Bone marrow (tissue), 2 donors: ENCODE measurements around the gene HLA-A.
A peak's percentile ranks its signal among the peaks of the same experiment; 100 is the strongest.
"Not testable (repeated sequence)": the region's sequence is repeated elsewhere in the genome, so short reads cannot be mapped to it uniquely, and the experiment has no call there.

Source experiments
- DNase-seq, 2 donors: peaks; one replicate each; lab custom pipeline; 2025; lab: John Stamatoyannopoulos, UW

Gene HLA-A

GRCh38 chr6:29942275-29943052 lies at the start of gene HLA-A:
HLA-A (plus strand) TSS chr6:29942532; CDS start chr6:29942554, 22 bp downstream.
- DNase-seq: peak; percentile 76 to 96

GRCh38 chr6:29892696-29893095 lies 49.6 kb upstream of the HLA-A start:
- no peak for DNase-seq

GRCh38 chr6:29899281-29899680 lies 43.1 kb upstream of the HLA-A start:
- DNase-seq: no peak

- no peak for DNase-seq
Observed at GRCh38 chr6:29905286-29905685, 37.0 kb upstream of the HLA-A start.

GRCh38 chr6:29907637-29908340 lies 34.5 kb upstream of the HLA-A start:
- no peak for DNase-seq

- DNase-seq: no peak
Observed at GRCh38 chr6:29908341-29908662, 34.0 kb upstream of the HLA-A start.

GRCh38 chr6:29908710-29909109 lies 33.6 kb upstream of the HLA-A start:
- DNase-seq: no peak

- DNase-seq: no peak
Observed at GRCh38 chr6:29909985-29910384, 32.3 kb upstream of the HLA-A start.

GRCh38 chr6:29912840-29913239 lies 29.5 kb upstream of the HLA-A start:
- DNase-seq: no peak

GRCh38 chr6:29916741-29917140 lies 25.6 kb upstream of the HLA-A start:
- DNase-seq: no peak

GRCh38 chr6:29917857-29918256 lies 24.5 kb upstream of the HLA-A start:
- DNase-seq: no peak

GRCh38 chr6:29919506-29920445 lies 22.6 kb upstream of the HLA-A start:
- DNase-seq: no peak

- no peak for DNase-seq
Observed at GRCh38 chr6:29924287-29924686, 18.0 kb upstream of the HLA-A start.

GRCh38 chr6:29924731-29925130 lies 17.6 kb upstream of the HLA-A start:
- DNase-seq: no peak

- DNase-seq: no peak
Observed at GRCh38 chr6:29925321-29925720, 17.0 kb upstream of the HLA-A start.

- peak in 1 of 2 donors; percentile 57 for DNase-seq
Observed at GRCh38 chr6:29925727-29926412, 16.5 kb upstream of the HLA-A start.

GRCh38 chr6:29926413-29927274 lies 15.7 kb upstream of the HLA-A start:
- peak; percentile 82 to 87 for DNase-seq

GRCh38 chr6:29927275-29927569 lies 15.1 kb upstream of the HLA-A start:
- no peak for DNase-seq

- DNase-seq: no peak
Observed at GRCh38 chr6:29927841-29928388, 14.4 kb upstream of the HLA-A start.

- DNase-seq: not testable (repeated sequence)
Observed at GRCh38 chr6:29930047-29930446, 12.3 kb upstream of the HLA-A start.

GRCh38 chr6:29933955-29934354 lies 8.4 kb upstream of the HLA-A start:
- DNase-seq: no peak
